Fibroblast of skin of right quadriceps (primary cell): ENCODE results near the gene H2AZ1.
"Not testable (repeated sequence)": the region's sequence is repeated elsewhere in the genome, so short reads cannot be mapped to it uniquely, and the experiment has no call there.

ENCODE experiments used
- DNase-seq: peaks from one replicate; pipeline ENCODE4 v3.0.0-alpha.2; 2013

The H2AZ1 gene

GRCh38 chr4:99949999-99950912 lies at the start of gene H2AZ1:
Gene H2AZ1 (minus strand): TSS chr4:99950275. CDS start chr4:99950170, 105 bp downstream.
- DNase-seq: peak; percentile 100

GRCh38 chr4:99998062-99998867 lies 48.2 kb upstream of the H2AZ1 start:
- peak; percentile 44 for DNase-seq

GRCh38 chr4:99991741-99992140 lies 41.7 kb upstream of the H2AZ1 start:
- no peak for DNase-seq

- no peak for DNase-seq
Observed at GRCh38 chr4:99987681-99988080, 37.6 kb upstream of the H2AZ1 start.

GRCh38 chr4:99986792-99987191 lies 36.7 kb upstream of the H2AZ1 start:
- DNase-seq: no peak

- DNase-seq: no peak
Observed at GRCh38 chr4:99983289-99983943, 33.3 kb upstream of the H2AZ1 start.

- DNase-seq: peak; percentile 83
Observed at GRCh38 chr4:99979872-99980271, 29.8 kb upstream of the H2AZ1 start.

GRCh38 chr4:99971453-99972111 lies 21.5 kb upstream of the H2AZ1 start:
- no peak for DNase-seq

- DNase-seq: peak; percentile 86
Observed at GRCh38 chr4:99968330-99968729, 18.3 kb upstream of the H2AZ1 start.

- peak; percentile 3 for DNase-seq
Observed at GRCh38 chr4:99966692-99967091, 16.6 kb upstream of the H2AZ1 start.

- DNase-seq: no peak
Observed at GRCh38 chr4:99965674-99966350, 15.7 kb upstream of the H2AZ1 start.

- no peak for DNase-seq
Observed at GRCh38 chr4:99965173-99965572, 15.1 kb upstream of the H2AZ1 start.

GRCh38 chr4:99961711-99962110 lies 11.6 kb upstream of the H2AZ1 start:
- no peak for DNase-seq

- DNase-seq: no peak
Observed at GRCh38 chr4:99960648-99961047, 10.6 kb upstream of the H2AZ1 start.

GRCh38 chr4:99958207-99958606 lies 8.1 kb upstream of the H2AZ1 start:
- DNase-seq: not testable (repeated sequence)

GRCh38 chr4:99950913-99951254 lies 809 bp upstream of the H2AZ1 start:
- no peak for DNase-seq

GRCh38 chr4:99949034-99949998 lies 759 bp downstream of the H2AZ1 start:
- DNase-seq: peak; percentile 95

GRCh38 chr4:99947608-99948007 lies 2.5 kb downstream of the H2AZ1 start:
- peak; percentile 11 for DNase-seq

GRCh38 chr4:99947190-99947578 lies 2.9 kb downstream of the H2AZ1 start:
- DNase-seq: no peak

- DNase-seq: peak; percentile 82
Observed at GRCh38 chr4:99946356-99947189, 3.5 kb downstream of the H2AZ1 start, which contains the start of gene DNAJB14. Gene DNAJB14 (minus strand): TSS chr4:99946618. CDS start chr4:99946571, 47 bp downstream.
